Kasumi-1 (cell line): Measurements from ENCODE around the gene LOXL1.
"Not testable (repeated sequence)": the region's sequence is repeated elsewhere in the genome, so short reads cannot be mapped to it uniquely, and the experiment has no call there.

ENCODE experiments used
- DNase-seq, 2 experiments: peaks; one replicate each; lab custom pipeline; 2025; lab: John Stamatoyannopoulos, UW

Gene LOXL1

GRCh38 chr15:73954188-73955145 is 28.2 kb downstream of the LOXL1 start:
- DNase-seq = no peak

DNA sequence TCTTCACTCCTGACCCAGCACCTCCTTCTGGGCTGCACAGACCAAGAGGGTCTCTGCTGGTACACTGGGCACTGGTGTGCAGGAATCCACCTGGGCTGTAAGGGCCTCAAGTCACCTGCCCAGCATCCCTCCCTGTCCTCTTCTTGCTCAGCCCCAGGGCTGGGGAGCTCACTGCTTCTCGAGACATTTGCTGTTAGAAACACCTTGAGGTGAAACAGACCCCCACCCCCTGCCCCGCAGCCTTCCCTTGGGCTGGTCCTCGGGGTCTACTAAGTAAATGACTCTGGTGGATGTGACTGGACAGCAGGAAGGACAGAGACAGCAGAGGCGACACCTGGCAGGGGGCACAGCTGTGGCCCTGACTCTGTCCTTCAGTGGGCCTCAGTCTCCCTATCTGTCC is 29.1 kb downstream of the LOXL1 start:
- DNase-seq = no peak

- DNase-seq = no peak
Observed at GRCh38 chr15:73955861-73956742, 29.8 kb downstream of the LOXL1 start.

DNA sequence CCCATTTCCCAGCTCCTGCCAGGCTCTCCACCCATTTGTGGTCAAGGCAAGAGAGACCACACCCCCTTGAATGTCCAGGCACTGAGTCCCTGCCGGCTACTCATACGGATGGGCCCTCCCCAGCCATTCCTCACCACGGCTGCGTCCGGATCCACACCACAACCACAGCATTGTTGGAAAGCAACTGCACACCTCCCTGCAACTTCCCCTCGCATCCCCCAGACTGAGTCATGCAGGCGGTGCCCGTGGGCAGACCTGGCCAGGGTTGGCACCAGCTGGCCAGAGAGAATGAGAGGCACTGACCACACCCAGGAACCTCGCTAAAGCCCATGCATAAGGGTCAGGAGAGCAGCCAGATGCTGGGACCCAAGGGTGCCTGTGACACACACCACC is 30.5 kb downstream of the LOXL1 start:
- no peak for DNase-seq

- no peak for DNase-seq
Observed at GRCh38 chr15:73957276-73957675, 31.0 kb downstream of the LOXL1 start.

- no peak for DNase-seq
Observed at GRCh38 chr15:73957785-73958184, 31.5 kb downstream of the LOXL1 start.

- peak; percentile 21 to 32 for DNase-seq
Observed at GRCh38 chr15:73959012-73959581, 32.8 kb downstream of the LOXL1 start.

- no peak for DNase-seq
Observed at GRCh38 chr15:73959801-73960200, 33.5 kb downstream of the LOXL1 start.

DNA sequence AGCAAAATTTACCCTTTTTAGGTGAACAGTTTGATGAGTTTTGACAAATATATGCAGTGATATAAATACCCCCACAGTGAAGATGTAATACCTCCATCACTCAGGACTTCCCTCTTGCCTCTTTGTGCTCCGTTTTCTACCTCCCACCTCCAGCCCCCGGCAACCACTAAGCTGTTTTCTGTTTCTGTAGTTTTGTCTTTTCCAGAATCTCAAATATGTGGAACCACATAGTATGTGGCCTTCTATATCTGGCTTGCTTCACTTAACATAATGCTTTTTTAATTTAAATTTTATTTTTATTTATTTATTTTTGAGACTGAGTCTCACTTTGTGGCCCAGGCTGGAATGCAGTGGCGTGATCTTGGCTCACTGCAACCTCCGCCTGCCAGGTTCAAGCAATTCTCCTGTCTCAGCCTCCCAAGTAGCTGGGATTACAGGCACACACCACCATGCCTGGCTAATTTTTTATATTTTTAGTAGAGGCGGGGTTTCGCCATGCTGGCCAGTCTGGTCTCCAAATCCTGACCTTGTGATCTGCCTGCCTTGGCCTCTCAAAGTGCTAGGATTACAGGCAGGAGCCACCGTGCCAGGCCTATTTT is 34.3 kb downstream of the LOXL1 start:
- DNase-seq = not testable (repeated sequence)

DNA sequence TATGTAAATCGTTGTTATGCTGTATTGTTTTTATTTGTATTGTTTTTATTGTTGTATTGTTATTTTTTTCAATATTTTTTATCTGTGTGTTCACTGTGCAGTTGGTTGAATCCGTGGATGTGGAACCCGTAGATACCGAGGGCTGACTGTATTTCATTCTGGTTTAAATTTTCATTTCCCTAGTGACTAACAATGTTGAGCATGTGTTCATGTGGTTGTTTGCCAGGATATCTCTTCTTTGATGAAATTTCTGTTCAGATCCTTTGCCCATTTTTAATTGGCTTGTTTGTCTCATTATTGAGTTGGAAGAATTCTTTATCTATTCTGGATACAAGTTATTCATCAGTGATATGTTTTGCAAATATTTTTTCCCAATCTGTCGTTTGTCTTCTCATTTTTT is 36.2 kb downstream of the LOXL1 start:
- DNase-seq = no peak

- peak; percentile 86 to 89 for DNase-seq
Observed at GRCh38 chr15:73964736-73965093, 38.5 kb downstream of the LOXL1 start.

DNA sequence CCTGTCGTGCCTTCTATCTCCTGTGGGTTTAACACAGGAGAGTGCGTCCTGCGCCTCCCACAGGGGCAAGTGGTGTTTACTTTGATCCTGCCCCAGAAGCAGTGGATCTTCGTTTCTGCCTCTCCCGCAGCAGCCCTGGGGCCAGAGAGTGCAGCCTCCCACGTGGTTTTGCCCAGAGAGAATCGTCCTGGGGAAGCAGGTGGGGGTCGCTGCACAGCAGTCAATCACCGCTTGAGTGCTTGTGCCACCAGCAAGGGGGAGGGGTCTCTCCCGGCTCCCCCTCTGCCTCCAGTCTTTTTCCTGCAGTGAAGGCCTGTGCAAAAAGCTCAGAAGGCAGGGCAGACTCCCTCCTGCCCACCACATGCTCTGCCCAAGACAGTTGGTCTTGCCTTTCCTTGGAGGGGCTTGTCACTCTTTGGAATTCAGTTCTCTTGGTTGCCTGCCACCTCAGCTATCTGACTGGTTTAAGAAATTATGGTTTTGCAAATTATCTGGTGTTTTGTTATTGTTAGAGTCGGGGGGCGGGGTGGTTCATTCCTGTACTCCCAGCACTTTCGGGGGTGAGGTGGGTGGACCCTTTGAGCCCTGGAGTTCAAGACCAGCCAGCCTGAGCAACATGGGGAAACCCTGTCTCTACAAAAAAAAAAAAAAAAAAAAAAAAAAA is 39.0 kb downstream of the LOXL1 start:
- DNase-seq = no peak

DNA sequence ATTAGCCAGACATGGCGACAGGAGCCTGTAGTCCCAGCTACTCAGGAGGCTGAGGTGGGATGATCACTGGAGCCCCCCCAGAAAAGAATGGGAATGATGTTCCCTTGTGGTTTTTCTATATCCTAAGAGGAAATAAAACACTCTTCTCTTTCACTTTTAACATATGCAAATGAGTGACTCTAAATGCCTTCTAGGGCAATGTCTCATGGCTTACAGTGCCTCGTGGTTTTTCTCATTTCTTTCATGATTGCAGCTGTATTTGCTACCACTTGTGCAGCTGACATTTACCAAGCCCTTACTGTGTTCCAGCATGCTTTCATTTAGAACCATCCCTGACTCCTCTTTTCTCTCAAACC is 39.5 kb downstream of the LOXL1 start:
- DNase-seq = peak; percentile 15 to 25

DNA sequence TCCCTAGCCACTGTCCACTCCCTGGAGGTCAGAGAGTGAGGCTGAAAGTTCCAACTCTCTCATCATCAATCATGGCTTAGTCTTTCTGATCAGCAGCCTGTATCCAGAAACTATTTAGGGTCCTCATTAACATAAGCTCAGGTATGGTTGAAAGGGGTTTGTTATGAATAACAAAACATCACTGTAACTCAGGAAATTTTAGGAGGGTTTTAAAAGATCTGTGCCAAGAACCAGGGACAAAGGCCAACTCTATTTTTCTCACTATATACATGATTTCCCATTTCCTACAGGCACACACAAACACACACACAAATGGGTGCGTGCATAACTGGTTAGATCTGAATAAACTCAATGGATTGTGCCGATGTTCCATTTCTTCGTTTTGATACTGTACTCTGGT is 42.2 kb downstream of the LOXL1 start:
- no peak for DNase-seq

DNA sequence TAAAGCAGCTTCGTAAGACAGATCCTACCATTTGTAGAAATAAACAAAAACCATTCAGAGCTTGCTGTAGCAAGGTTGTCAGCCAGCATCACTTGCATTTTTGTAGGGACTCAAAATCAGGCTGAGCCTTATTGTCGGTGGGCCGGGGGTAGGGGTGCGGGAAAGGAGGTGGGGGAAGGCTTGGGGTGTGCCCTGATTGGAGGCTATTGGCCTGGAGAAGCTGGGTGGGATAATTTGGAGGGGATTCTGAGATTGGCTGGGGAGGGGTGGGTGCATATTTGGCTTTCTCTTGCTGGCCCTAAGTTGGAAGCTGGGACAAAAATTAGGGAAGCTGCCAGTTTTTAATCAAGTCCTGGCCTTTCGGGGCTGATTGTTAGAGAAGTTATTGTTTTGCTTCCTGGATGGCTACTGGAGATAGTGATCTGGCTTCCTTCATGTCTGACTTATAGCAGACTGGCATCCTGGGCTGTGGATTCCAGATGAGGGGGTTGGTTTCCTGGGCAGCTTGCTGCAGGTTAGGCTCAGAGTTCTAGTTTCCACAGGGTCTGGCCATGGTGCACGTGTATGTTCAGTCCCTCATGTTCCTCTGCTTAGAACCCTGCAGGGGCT is 43.0 kb downstream of the LOXL1 start:
- DNase-seq = no peak

GRCh38 chr15:73972984-73973682 is 46.9 kb downstream of the LOXL1 start:
- DNase-seq = peak; percentile 84 to 88

- DNase-seq = not testable (repeated sequence)
Observed at GRCh38 chr15:73973683-73974200, 47.5 kb downstream of the LOXL1 start.

DNA sequence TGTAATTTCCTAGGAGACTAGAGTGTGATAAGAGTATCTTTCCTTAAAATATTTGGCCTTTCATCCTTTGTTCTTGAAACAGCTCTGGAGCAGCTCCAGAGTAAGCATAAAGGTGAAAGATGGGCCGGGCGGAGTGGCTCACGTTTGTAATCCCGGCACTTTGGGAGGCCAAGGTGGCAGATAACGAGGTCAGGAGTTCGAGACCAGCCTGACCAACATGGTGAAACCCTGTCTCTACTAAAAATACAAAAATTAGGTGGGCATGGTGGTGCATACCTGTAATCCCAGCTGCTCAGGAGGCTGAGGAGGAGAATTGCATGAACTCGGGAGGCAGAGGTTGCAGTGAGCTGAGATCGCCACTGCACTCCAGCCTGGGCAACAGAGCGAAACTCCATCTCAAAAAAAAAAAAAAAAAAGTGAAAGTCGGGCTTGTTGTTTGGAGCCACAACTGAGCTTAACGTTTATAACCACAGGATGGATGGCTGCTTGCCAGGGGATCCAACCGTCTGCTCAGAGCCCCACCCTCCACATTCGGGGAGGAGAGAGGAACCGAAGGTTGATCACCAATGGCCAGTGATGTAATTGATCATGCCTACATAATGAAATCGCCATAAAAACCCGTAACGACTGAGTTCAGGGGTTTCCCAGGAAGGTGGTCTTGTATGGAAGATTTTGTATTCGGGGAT is 49.3 kb downstream of the LOXL1 start:
- peak; percentile 20 to 39 for DNase-seq

DNA sequence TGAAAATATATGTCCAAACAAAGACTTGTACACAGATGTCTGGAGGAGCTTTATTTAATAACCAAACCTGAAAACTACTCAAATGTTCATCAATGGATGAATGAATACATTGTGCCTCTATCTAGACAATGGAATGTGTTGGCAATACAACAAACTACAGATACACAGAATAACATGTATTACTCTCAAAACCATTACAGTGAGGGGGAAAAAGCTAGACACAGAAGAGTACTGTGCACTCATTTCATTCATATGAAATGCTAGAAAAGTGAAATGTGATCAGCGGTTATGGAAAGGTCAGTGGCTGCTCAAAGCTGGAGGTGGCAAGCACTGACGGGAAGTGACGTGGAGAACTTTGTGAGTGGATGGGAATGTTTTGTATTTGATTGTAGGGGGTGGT is 52.6 kb downstream of the LOXL1 start:
- DNase-seq = no peak

GRCh38 chr15:73979636-73980035 is 53.4 kb downstream of the LOXL1 start:
- DNase-seq = no peak
